AG04450 (cell line): Measurements from ENCODE around the gene TTBK1. TPM values are rescaled to one million over a fixed set of nuclear protein-coding genes. Genes with fewer than 3 reads are reported as not detected.
A peak's percentile ranks its signal among the peaks of the same experiment; 100 is the strongest.

Source experiments
- CTCF ChIA-PET: fragments of 300-600, 350-600 bp; formaldehyde crosslinking; extraction: SDS; loops from one replicate; lab custom pipeline; 2022; ENCODE audit warnings: antibody characterized with exemption, inconsistent platforms; lab: Charles Lee
- POLR2A ChIA-PET: fragments of 350-600 bp; formaldehyde crosslinking; extraction: SDS; loops from one replicate; lab custom pipeline; 2021; ENCODE audit warnings: antibody characterized with exemption, inconsistent platforms; lab: Yijun Ruan, JAX
- DNase-seq: peaks from one replicate; pipeline ENCODE4 v3.0.0-alpha.2; 2011; ENCODE audit warnings: low read depth, low spot score
- H3K27ac ChIP-seq: one replicate; pipeline ENCODE4 v1.5.1; 2012; ENCODE audit warnings: low read depth, low read length, control low read depth
- H3K27me3 ChIP-seq: one replicate; pipeline ENCODE4 v1.6.0; 2012; ENCODE audit warnings: low read length; ENCODE audit not compliant: control insufficient read depth, insufficient read depth
- H3K4me3 ChIP-seq: 2 replicates; pipeline ENCODE4 v1.5.1; 2011; ENCODE audit warnings: mild to moderate bottlenecking, low read depth, low read length, control low read depth
- H3K9me3 ChIP-seq: 2 replicates; pipeline ENCODE4 v1.5.1; 2012; ENCODE audit warnings: low read length; ENCODE audit not compliant: control insufficient read depth, insufficient read depth
- CTCF ChIP-seq: IDR thresholded peaks from 2 replicates; pipeline ENCODE4 v1.5.1; 2011; ENCODE audit warnings: low read depth, low read length, control low read depth, inconsistent platforms
- polyA plus RNA-seq: library from polyadenylated mRNA; depleted of rRNA; stranded (reverse); fragments of >200 nt; gene quantifications from 2 replicates; pipeline ENCODE4 v1.2.3, GENCODE V29; 2011

TTBK1 gene
- polyA plus RNA-seq, 1 experiment = not detected

GRCh38 chr6:43263314-43264178, 20.3 kb downstream of the TTBK1 start:
- TF ChIP-seq CTCF = peak; percentile 76
- CTCF ChIA-PET = interaction anchor here (0.5 to 4.4 kb wide), 10 partner anchors 11 to 244 kb away, joined by 3 to 47 read pairs (median 3); partner anchors contain the start of genes DNPH1 and TJAP1
- POLR2A ChIA-PET = no interaction called here
- Histone ChIP-seq H3K27me3 (peaks cover 22% of the 10 kb centered on the region), H3K9me3 (no peaks in the 10 kb centered on the region; the same call in 1 of the 2 replicates), H3K4me3 (no peak overlapping the region), H3K27ac (no peak overlapping the region)
- peak; percentile 15 for DNase-seq

GRCh38 chr6:43264599-43265145, 21.4 kb downstream of the TTBK1 start:
- CTCF ChIA-PET = interaction anchor here (0.5 to 4.4 kb wide), 3 partner anchors 10 to 130 kb away, joined by 3 to 47 read pairs (median 5); no protein-coding TSS in a partner anchor
- DNase-seq = no peak
- TF ChIP-seq CTCF = no peak
- no peak overlapping the region for H3K4me3 ChIP-seq
- POLR2A ChIA-PET = no interaction called here
- peaks cover 31% of the 10 kb centered on the region for H3K27me3 ChIP-seq
- H3K27ac ChIP-seq = no peak overlapping the region
- H3K9me3 ChIP-seq = no peaks in the 10 kb centered on the region; the same call in 1 of the 2 replicates

- Histone ChIP-seq H3K27me3 (peaks cover 35% of the 10 kb centered on the region), H3K4me3 (no peak overlapping the region), H3K9me3 (no peaks in the 10 kb centered on the region; the same call in 1 of the 2 replicates), H3K27ac (no peak overlapping the region)
- TF ChIP-seq CTCF = no peak
- no peak for DNase-seq
- ChIA-PET POLR2A (no interaction called here), CTCF (interaction anchor here (1.5 kb wide), 1 partner anchor 68 kb away, joined by 7 read pairs; no protein-coding TSS in a partner anchor)
These were observed 22.3 kb downstream of the TTBK1 start for GRCh38 chr6:43265564-43265963.

GRCh38 chr6:43267619-43268354, 24.5 kb downstream of the TTBK1 start:
- no peak overlapping the region for H3K27ac ChIP-seq
- no peak for DNase-seq
- POLR2A ChIA-PET = no interaction called here
- H3K27me3 ChIP-seq = peaks cover 49% of the 10 kb centered on the region
- no peak overlapping the region for H3K4me3 ChIP-seq
- no peak for TF ChIP-seq CTCF
- CTCF ChIA-PET = interaction anchor here (1.0 to 2.1 kb wide), 2 partner anchors 12 to 39 kb away, joined by 3 to 6 read pairs; partner anchors contain the start of gene DNPH1
- H3K9me3 ChIP-seq = no peaks in the 10 kb centered on the region
